Vagina (tissue), 2 donors: ENCODE measurements around the gene VSIG4. TPM values are rescaled to one million over a fixed set of nuclear protein-coding genes. Genes with fewer than 3 reads are reported as not detected.

Experiments
- DNase-seq, 2 donors: peaks; one replicate each; pipeline ENCODE4 v3.0.0-alpha.2; 2017; ENCODE audit errors: extremely low spot score in 2 of 2
- H3K27ac ChIP-seq: fragments of 200-600 bp; sonication (generic); one replicate; pipeline ENCODE4 v1.5.1; 2019
- H3K27me3 ChIP-seq: fragments of 200-600 bp; sonication (generic); one replicate; pipeline ENCODE4 v1.5.1; 2019
- H3K36me3 ChIP-seq, 2 donors: fragments of 200-600 bp; sonication (generic); one replicate each; pipeline ENCODE4 v1.5.1; 2017 to 2019
- H3K4me1 ChIP-seq: fragments of 200-600 bp; sonication (generic); one replicate; pipeline ENCODE4 v1.5.1; 2019
- H3K4me3 ChIP-seq, 2 donors: fragments of 200-600 bp; sonication (generic); 1 replicate in 1 of 2; 2 replicates in 1 of 2; pipeline ENCODE4 v1.5.1; 2016 to 2019
- H3K9me3 ChIP-seq: fragments of 200-600 bp; sonication (generic); one replicate; pipeline ENCODE4 v1.5.1; 2019
- POLR2A ChIP-seq, 2 donors: fragments of 450-650 bp; IDR thresholded peaks; one replicate each; pipeline ENCODE4 v1.6.1; 2017; ENCODE audit warnings: antibody characterized with exemption in 2 of 2, mild to moderate bottlenecking in 2 of 2, moderate library complexity in 2 of 2
- POLR2AphosphoS5 ChIP-seq, 2 donors: sonication (generic); formaldehyde crosslinking; IDR thresholded peaks; one replicate each; pipeline ENCODE4 v1.9.0; 2017; ENCODE audit warnings: antibody characterized with exemption in 2 of 2, mild to moderate bottlenecking in 2 of 2, low read depth in 1 of 2; ENCODE audit not compliant: insufficient read depth in 1 of 2
- intact Hi-C: fragments of 100-400 bp; cut with DNase I; formaldehyde crosslinking; loops from one replicate; pipeline ENCODE4 v1.15.1; 2023
- total RNA-seq: library from RNA; depleted of rRNA; stranded (reverse); fragments of >200 nt; gene quantifications from one replicate; pipeline ENCODE4 v1.2.3, GENCODE V29; 2016
- TF ChIP-seq, protein P1 (sequence below), 3 experiments: fragments of 450-650 bp in 2 of 3; fragments of 200-600 bp in 1 of 3; sonication (generic) in 1 of 3; IDR thresholded peaks; one replicate each; pipeline ENCODE4 v1.5.1; 2017 to 2019; ENCODE audit warnings: antibody characterized with exemption in 3 of 3, mild to moderate bottlenecking in 2 of 3, moderate library complexity in 2 of 3

VSIG4 gene
- total RNA-seq, 1 donor from 2014 or later, result 57.0 TPM

- TF ChIP-seq POLR2A (IDR thresholded peaks at IDR 0.05) (no peak), POLR2AphosphoS5 (IDR thresholded peaks at IDR 0.05; ENCODE audit: insufficient read depth in 1 of 2, low read depth in 1 of 2) (no peak)
- TF ChIP-seq, protein P1, sequence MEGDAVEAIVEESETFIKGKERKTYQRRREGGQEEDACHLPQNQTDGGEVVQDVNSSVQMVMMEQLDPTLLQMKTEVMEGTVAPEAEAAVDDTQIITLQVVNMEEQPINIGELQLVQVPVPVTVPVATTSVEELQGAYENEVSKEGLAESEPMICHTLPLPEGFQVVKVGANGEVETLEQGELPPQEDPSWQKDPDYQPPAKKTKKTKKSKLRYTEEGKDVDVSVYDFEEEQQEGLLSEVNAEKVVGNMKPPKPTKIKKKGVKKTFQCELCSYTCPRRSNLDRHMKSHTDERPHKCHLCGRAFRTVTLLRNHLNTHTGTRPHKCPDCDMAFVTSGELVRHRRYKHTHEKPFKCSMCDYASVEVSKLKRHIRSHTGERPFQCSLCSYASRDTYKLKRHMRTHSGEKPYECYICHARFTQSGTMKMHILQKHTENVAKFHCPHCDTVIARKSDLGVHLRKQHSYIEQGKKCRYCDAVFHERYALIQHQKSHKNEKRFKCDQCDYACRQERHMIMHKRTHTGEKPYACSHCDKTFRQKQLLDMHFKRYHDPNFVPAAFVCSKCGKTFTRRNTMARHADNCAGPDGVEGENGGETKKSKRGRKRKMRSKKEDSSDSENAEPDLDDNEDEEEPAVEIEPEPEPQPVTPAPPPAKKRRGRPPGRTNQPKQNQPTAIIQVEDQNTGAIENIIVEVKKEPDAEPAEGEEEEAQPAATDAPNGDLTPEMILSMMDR (IDR thresholded peaks at IDR 0.05), result no peak
These were observed 6.8 kb upstream of the VSIG4 start for GRCh38 chrX:66046612-66047235.

DNA sequence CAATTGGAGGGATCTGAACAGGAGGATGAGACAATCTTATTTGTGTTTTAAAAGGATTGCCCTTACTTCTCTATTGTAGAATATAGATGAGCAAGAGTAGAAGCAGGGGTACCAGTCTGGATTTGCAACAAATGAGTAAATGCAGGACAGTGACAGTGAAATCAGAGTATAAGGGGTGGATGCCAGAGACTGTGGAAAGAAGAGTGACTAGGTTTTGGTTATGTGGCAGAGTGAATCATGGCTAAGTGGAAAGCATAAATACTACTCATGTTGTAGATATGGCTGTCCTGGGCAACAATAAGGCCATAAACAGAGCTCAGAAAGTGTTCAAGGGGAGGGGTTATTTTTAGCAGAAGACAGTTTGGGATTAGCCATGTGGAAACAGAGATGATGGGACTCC, 6.0 kb upstream of the VSIG4 start:
- Histone ChIP-seq H3K9me3 (no peaks in the 10 kb centered on the region), H3K36me3 (no peaks in the 10 kb centered on the region), H3K4me3 (no peak overlapping the region), H3K4me1 (no peaks in the 10 kb centered on the region), H3K27me3 (no peaks in the 10 kb centered on the region), H3K27ac (no peak overlapping the region)
- intact Hi-C loops, result no loop called here
- no peak for DNase-seq
- TF ChIP-seq, protein P1 (IDR thresholded peaks at IDR 0.05), result no peak
- TF ChIP-seq POLR2AphosphoS5 (IDR thresholded peaks at IDR 0.05; ENCODE audit: insufficient read depth in 1 of 2, low read depth in 1 of 2) (no peak), POLR2A (IDR thresholded peaks at IDR 0.05) (no peak)

More at GRCh38 chrX:66046612-66047235, 6.8 kb upstream of the VSIG4 start:
- no peaks in the 10 kb centered on the region for H3K27me3 ChIP-seq
- no peak for DNase-seq
- no peak overlapping the region for H3K4me3 ChIP-seq
- H3K9me3 ChIP-seq, result no peaks in the 10 kb centered on the region
- intact Hi-C loops, result no loop called here
- no peaks in the 10 kb centered on the region for H3K4me1 ChIP-seq
- no peaks in the 10 kb centered on the region for H3K36me3 ChIP-seq
- no peak overlapping the region for H3K27ac ChIP-seq

GRCh38 chrX:66043584-66043983, 3.7 kb upstream of the VSIG4 start:
- Histone ChIP-seq H3K36me3 (no peaks in the 10 kb centered on the region), H3K27ac (no peak overlapping the region), H3K27me3 (no peaks in the 10 kb centered on the region), H3K4me3 (no peak overlapping the region), H3K4me1 (no peaks in the 10 kb centered on the region), H3K9me3 (no peaks in the 10 kb centered on the region)
- TF ChIP-seq POLR2A (IDR thresholded peaks at IDR 0.05), result no peak
- TF ChIP-seq, protein P1 (IDR thresholded peaks at IDR 0.05), result no peak
- no peak for TF ChIP-seq POLR2AphosphoS5 (IDR thresholded peaks at IDR 0.05; ENCODE audit: insufficient read depth in 1 of 2, low read depth in 1 of 2)
- intact Hi-C loops, result no loop called here
- DNase-seq, result no peak

DNA sequence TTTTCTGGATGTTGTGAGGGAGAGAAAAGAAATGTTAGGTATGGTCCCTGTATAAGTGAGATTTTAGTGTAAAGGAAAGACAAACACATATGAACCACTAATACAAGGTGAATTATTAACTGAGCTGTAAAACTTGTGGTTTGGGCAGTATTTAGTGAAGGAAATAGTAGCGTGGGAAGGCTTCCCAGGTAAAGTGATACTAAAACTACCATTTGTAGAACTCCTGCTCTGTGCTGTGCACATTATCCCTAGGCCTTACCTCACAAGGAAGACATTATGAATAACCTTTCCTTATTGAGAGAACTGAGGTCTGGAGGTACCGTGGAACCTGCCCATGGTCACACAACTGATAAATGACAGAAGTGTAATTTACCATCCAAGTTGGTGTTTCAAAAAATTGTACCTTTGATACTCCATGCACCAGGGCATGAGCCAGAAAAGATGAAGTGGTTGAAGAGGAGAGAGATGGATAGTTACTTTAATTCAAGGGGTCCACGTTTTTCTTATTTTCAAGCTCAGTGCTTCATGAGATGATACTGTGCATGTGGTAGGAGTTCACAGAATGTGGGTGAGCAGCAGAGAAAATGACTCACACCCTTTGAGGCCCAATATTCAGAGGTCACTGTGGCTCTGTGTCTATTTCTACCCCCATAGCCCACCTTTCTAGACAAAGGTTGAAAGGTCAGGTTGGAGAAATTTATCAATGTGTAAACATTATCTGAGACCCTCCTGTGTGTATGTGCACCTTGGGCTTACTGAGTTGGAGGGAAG, 2.6 kb upstream of the VSIG4 start:
- intact Hi-C loops, result no loop called here
- H3K4me1 ChIP-seq, result no peaks in the 10 kb centered on the region

More for the DNA sequence above, 2.6 kb upstream of the VSIG4 start:
- Histone ChIP-seq H3K27ac (no peak overlapping the region), H3K36me3 (no peaks in the 10 kb centered on the region), H3K4me3 (no peak overlapping the region), H3K9me3 (no peaks in the 10 kb centered on the region), H3K27me3 (no peaks in the 10 kb centered on the region)
- TF ChIP-seq POLR2A (IDR thresholded peaks at IDR 0.05), result no peak
- no peak for TF ChIP-seq POLR2AphosphoS5 (IDR thresholded peaks at IDR 0.05; ENCODE audit: insufficient read depth in 1 of 2, low read depth in 1 of 2)
- TF ChIP-seq, protein P1 (IDR thresholded peaks at IDR 0.05), result no peak
- DNase-seq, result no peak
